ENCODE measurements around the gene OR10A3. TPM values are rescaled to one million over a fixed set of nuclear protein-coding genes. Genes with fewer than 3 reads are reported as not detected.

The OR10A3 gene
- total RNA-seq, 2 experiments from 2014 or later = not detected

- no peak for ATAC-seq
- CTCF ChIA-PET = interaction anchor here (1.4 to 4.9 kb wide), 3 partner anchors 9 to 112 kb away, joined by 3 to 48 read pairs (median 4); partner anchors contain the start of gene EIF3F
Measured at GRCh38 chr11:7894251-7894650, 47.3 kb downstream of the OR10A3 start.

GRCh38 chr11:7893796-7894195 lies 47.7 kb downstream of the OR10A3 start:
- Mint-ChIP-seq H3K36me3 (no peaks in the 10 kb centered on the region), H3K9me3 (ENCODE audit: low read depth) (no peaks in the 10 kb centered on the region), H3K4me1 (peaks cover 8% of the 10 kb centered on the region), H3K4me3 (no peak overlapping the region), H3K27ac (no peak overlapping the region), H3K27me3 (peaks cover 15% of the 10 kb centered on the region)
- ATAC-seq (no peak), DNase-seq (no peak)
- CTCF ChIA-PET = interaction anchor here (1.1 to 4.9 kb wide), 4 partner anchors 9 to 113 kb away, joined by 3 to 48 read pairs (median 4); partner anchors contain the start of gene EIF3F

More at GRCh38 chr11:7894251-7894650, 47.3 kb downstream of the OR10A3 start:
- Mint-ChIP-seq H3K9me3 (ENCODE audit: low read depth) (no peaks in the 10 kb centered on the region), H3K27me3 (peaks cover 15% of the 10 kb centered on the region), H3K27ac (no peak overlapping the region), H3K4me1 (peaks cover 8% of the 10 kb centered on the region), H3K4me3 (no peak overlapping the region), H3K36me3 (no peaks in the 10 kb centered on the region)
- no peak for DNase-seq

- Mint-ChIP-seq H3K27me3 (peaks cover 15% of the 10 kb centered on the region), H3K9me3 (ENCODE audit: low read depth) (no peaks in the 10 kb centered on the region), H3K4me1 (peaks cover 8% of the 10 kb centered on the region), H3K4me3 (no peak overlapping the region), H3K36me3 (no peaks in the 10 kb centered on the region), H3K27ac (no peak overlapping the region)
- ATAC-seq (peak; percentile 76), DNase-seq (no peak)
- CTCF ChIA-PET = interaction anchor here (0.9 to 4.9 kb wide), 8 partner anchors 10 to 159 kb away, joined by 3 to 48 read pairs (median 4); partner anchors contain the start of gene EIF3F
Measured at GRCh38 chr11:7892840-7893254, 48.7 kb downstream of the OR10A3 start.

GRCh38 chr11:7892059-7892699 lies 49.3 kb downstream of the OR10A3 start:
- CTCF ChIA-PET = interaction anchor here (0.9 to 4.9 kb wide), 8 partner anchors 11 to 207 kb away, joined by 3 to 48 read pairs (median 4); partner anchors contain the start of gene EIF3F

GRCh38 chr11:7890417-7891172 lies 50.9 kb downstream of the OR10A3 start:
- no peaks in the 10 kb centered on the region for H3K9me3 Mint-ChIP-seq (ENCODE audit: low read depth)
- no peak overlapping the region for H3K27ac Mint-ChIP-seq
- H3K4me1 Mint-ChIP-seq = peaks cover 8% of the 10 kb centered on the region
- DNase-seq (no peak), ATAC-seq (no peak)
- CTCF ChIA-PET = interaction anchor here (1.4 to 4.9 kb wide), 2 partner anchors 96 to 209 kb away, joined by 3 to 48 read pairs; partner anchors contain the start of gene EIF3F
- H3K36me3 Mint-ChIP-seq = no peaks in the 10 kb centered on the region
- H3K4me3 Mint-ChIP-seq = no peak overlapping the region
- H3K27me3 Mint-ChIP-seq = peaks cover 12% of the 10 kb centered on the region

More at GRCh38 chr11:7892059-7892699, 49.3 kb downstream of the OR10A3 start:
- no peak for ATAC-seq
- Mint-ChIP-seq H3K4me3 (no peak overlapping the region), H3K9me3 (ENCODE audit: low read depth) (no peaks in the 10 kb centered on the region), H3K27ac (no peak overlapping the region), H3K4me1 (peaks cover 8% of the 10 kb centered on the region), H3K27me3 (peaks cover 15% of the 10 kb centered on the region), H3K36me3 (no peaks in the 10 kb centered on the region)
- DNase-seq = no peak

GRCh38 chr11:7889985-7890384 lies 51.5 kb downstream of the OR10A3 start:
- H3K4me3 Mint-ChIP-seq = no peak overlapping the region
- H3K9me3 Mint-ChIP-seq (ENCODE audit: low read depth) = no peaks in the 10 kb centered on the region
- H3K27ac Mint-ChIP-seq = no peak overlapping the region
- H3K36me3 Mint-ChIP-seq = no peaks in the 10 kb centered on the region
- H3K4me1 Mint-ChIP-seq = peaks cover 8% of the 10 kb centered on the region
- no peak for DNase-seq
- ATAC-seq = peak; percentile 26
- CTCF ChIA-PET = interaction anchor here (1.4 to 4.9 kb wide), 2 partner anchors 96 to 209 kb away, joined by 3 to 48 read pairs; partner anchors contain the start of gene EIF3F
- peaks cover 12% of the 10 kb centered on the region for H3K27me3 Mint-ChIP-seq

Other genes with a start within 250 kb of the OR10A3 start
- not detected for gene OVCH2, start 235.2 kb downstream of the OR10A3 start, total RNA-seq
- not detected for gene OR5P2, start 144.8 kb downstream of the OR10A3 start, total RNA-seq
- gene OR5P3, start 110.9 kb downstream of the OR10A3 start, total RNA-seq = not detected
- not detected for gene OR10A6, start 10.4 kb downstream of the OR10A3 start, total RNA-seq
- gene NLRP10, start 23.7 kb upstream of the OR10A3 start, total RNA-seq = not detected
- gene EIF3F, start 45.6 kb upstream of the OR10A3 start, total RNA-seq = 100 to 1,000 TPM; 192 to 234 TPM
- gene TUB, start 139.5 kb upstream of the OR10A3 start, total RNA-seq = under 1 TPM; 0.07 to 0.09 TPM
- gene RIC3, start 227.3 kb upstream of the OR10A3 start, total RNA-seq = 1 to 10 TPM; 5.7 to 7.4 TPM